Transverse colon (tissue), 1 donor: ENCODE results near the gene COG4.

Source experiments
- EP300 ChIP-seq: sonication (generic); formaldehyde crosslinking; IDR thresholded peaks from one replicate; pipeline ENCODE4 v1.6.1; 2017; ENCODE audit warnings: antibody characterized with exemption, low read depth
- POLR2A ChIP-seq: fragments of 450-650 bp; IDR thresholded peaks from one replicate; pipeline ENCODE4 v1.6.1; 2016; ENCODE audit warnings: antibody characterized with exemption, mild to moderate bottlenecking, moderate library complexity

- TF ChIP-seq EP300 = no peak
- no peak for TF ChIP-seq POLR2A
Observed at GRCh38 chr16:70474320-70475053, 48.9 kb downstream of the COG4 start.
